ENCODE results near the gene DUS1L.

DUS1L gene

GRCh38 chr17:82056729-82057621 is 8.6 kb downstream of the DUS1L start:
- H3K27me3 ChIP-seq (ENCODE audit: insufficient read depth, low read length, poor library complexity, severe bottlenecking): no peaks in the 10 kb centered on the region
- TF ChIP-seq EZH2phosphoT487 (IDR thresholded peaks at IDR 0.05; ENCODE audit: borderline replicate concordance) (no peak), CTCF (conservative IDR thresholded peaks at IDR 0.05; ENCODE audit: low read length) (no peak)
- peaks cover 34% of the 10 kb centered on the region; the same call in 1 of the 2 replicates for H3K36me3 ChIP-seq (ENCODE audit: insufficient read depth, low read length)
- no peak overlapping the region for H3K9ac ChIP-seq (ENCODE audit: low read depth, low read length, poor library complexity, severe bottlenecking)
- no peaks in the 10 kb centered on the region for H3F3A ChIP-seq (ENCODE audit: low read depth)
- H3K4me1 ChIP-seq (ENCODE audit: insufficient read depth, low read length, poor library complexity, severe bottlenecking): peaks cover 15% of the 10 kb centered on the region
- H3K4me3 ChIP-seq (ENCODE audit: low read length, poor library complexity, severe bottlenecking): no peak overlapping the region
- peaks cover 11% of the 10 kb centered on the region for H4K20me1 ChIP-seq (ENCODE audit: insufficient read depth, low read length, poor library complexity, severe bottlenecking)
- no peak overlapping the region for H3K4me2 ChIP-seq (ENCODE audit: low read depth, low read length, poor library complexity, severe bottlenecking)
- peaks cover 19% of the 10 kb centered on the region for H3K79me2 ChIP-seq (ENCODE audit: insufficient read depth, low read length)
- no peaks in the 10 kb centered on the region for H3K9me2 ChIP-seq (replicated peaks; ENCODE audit: low read depth, low read length)
- no peaks in the 10 kb centered on the region for H3K9me3 ChIP-seq (ENCODE audit: insufficient read depth, low read depth, low read length)
- H2AFZ ChIP-seq (ENCODE audit: low read length): no peak overlapping the region

GRCh38 chr17:82055965-82056728 is 9.5 kb downstream of the DUS1L start:
- no peaks in the 10 kb centered on the region for H3K27me3 ChIP-seq (ENCODE audit: insufficient read depth, low read length, poor library complexity, severe bottlenecking)
- H3K9me2 ChIP-seq (replicated peaks; ENCODE audit: low read depth, low read length): no peaks in the 10 kb centered on the region
- H3K9ac ChIP-seq (ENCODE audit: low read depth, low read length, poor library complexity, severe bottlenecking): no peak overlapping the region
- peaks cover 11% of the 10 kb centered on the region for H4K20me1 ChIP-seq (ENCODE audit: insufficient read depth, low read length, poor library complexity, severe bottlenecking)
- H3K4me3 ChIP-seq (ENCODE audit: low read length, poor library complexity, severe bottlenecking): no peak overlapping the region
- peaks cover 34% of the 10 kb centered on the region; the same call in 1 of the 2 replicates for H3K36me3 ChIP-seq (ENCODE audit: insufficient read depth, low read length)
- peaks cover 15% of the 10 kb centered on the region for H3K4me1 ChIP-seq (ENCODE audit: insufficient read depth, low read length, poor library complexity, severe bottlenecking)
- no peaks in the 10 kb centered on the region for H3K9me3 ChIP-seq (ENCODE audit: insufficient read depth, low read depth, low read length)
- no peaks in the 10 kb centered on the region for H3F3A ChIP-seq (ENCODE audit: low read depth)
- no peak overlapping the region for H2AFZ ChIP-seq (ENCODE audit: low read length)
- no peak overlapping the region for H3K4me2 ChIP-seq (ENCODE audit: low read depth, low read length, poor library complexity, severe bottlenecking)
- TF ChIP-seq CTCF (conservative IDR thresholded peaks at IDR 0.05; ENCODE audit: low read length) (no peak), EZH2phosphoT487 (IDR thresholded peaks at IDR 0.05; ENCODE audit: borderline replicate concordance) (no peak)
- H3K79me2 ChIP-seq (ENCODE audit: insufficient read depth, low read length): peaks cover 21% of the 10 kb centered on the region

- H3K36me3 ChIP-seq (ENCODE audit: insufficient read depth, low read length): peaks cover 34% of the 10 kb centered on the region; the same call in 1 of the 2 replicates
- H3K9me3 ChIP-seq (ENCODE audit: insufficient read depth, low read depth, low read length): no peaks in the 10 kb centered on the region
- H3F3A ChIP-seq (ENCODE audit: low read depth): no peaks in the 10 kb centered on the region
- no peak overlapping the region for H3K4me3 ChIP-seq (ENCODE audit: low read length, poor library complexity, severe bottlenecking)
- no peak overlapping the region for H3K4me2 ChIP-seq (ENCODE audit: low read depth, low read length, poor library complexity, severe bottlenecking)
- H4K20me1 ChIP-seq (ENCODE audit: insufficient read depth, low read length, poor library complexity, severe bottlenecking): peaks cover 11% of the 10 kb centered on the region
- H3K79me2 ChIP-seq (ENCODE audit: insufficient read depth, low read length): peaks cover 28% of the 10 kb centered on the region
- TF ChIP-seq EZH2phosphoT487 (IDR thresholded peaks at IDR 0.05; ENCODE audit: borderline replicate concordance) (no peak), CTCF (conservative IDR thresholded peaks at IDR 0.05; ENCODE audit: low read length) (no peak)
- no peak overlapping the region for H2AFZ ChIP-seq (ENCODE audit: low read length)
- no peaks in the 10 kb centered on the region for H3K27me3 ChIP-seq (ENCODE audit: insufficient read depth, low read length, poor library complexity, severe bottlenecking)
- H3K4me1 ChIP-seq (ENCODE audit: insufficient read depth, low read length, poor library complexity, severe bottlenecking): peaks cover 18% of the 10 kb centered on the region
- H3K9ac ChIP-seq (ENCODE audit: low read depth, low read length, poor library complexity, severe bottlenecking): no peak overlapping the region
- no peaks in the 10 kb centered on the region for H3K9me2 ChIP-seq (replicated peaks; ENCODE audit: low read depth, low read length)
Observed at GRCh38 chr17:82055023-82055964, 10.3 kb downstream of the DUS1L start.
